PFSK-1 (cell line): ENCODE data around the gene AIRE.

Source experiments
- FOXP2 ChIP-seq: optimal IDR thresholded peaks from 2 replicates; pipeline ENCODE3; 2011; ENCODE audit warnings: borderline replicate concordance, control low read depth, inconsistent platforms; ENCODE audit not compliant: insufficient read depth; ENCODE audit errors: extremely low read length, extremely low read depth
- POLR2AphosphoS5 ChIP-seq: IDR thresholded peaks from 2 replicates; pipeline ENCODE4 v1.6.1; 2012; ENCODE audit warnings: low read depth, mild to moderate bottlenecking, control low read depth, low read length, moderate library complexity
- SIN3A ChIP-seq: IDR thresholded peaks from 2 replicates; pipeline ENCODE4 v1.6.1; 2012; ENCODE audit warnings: mild to moderate bottlenecking, low read length, moderate library complexity, borderline replicate concordance; ENCODE audit not compliant: insufficient read depth
- TAF1 ChIP-seq: IDR thresholded peaks from 2 replicates; pipeline ENCODE4 v1.6.1; 2012; ENCODE audit warnings: low read length, control low read depth, borderline replicate concordance; ENCODE audit not compliant: insufficient read depth
- TF ChIP-seq, protein P1 (sequence below), 2 experiments: IDR thresholded peaks; 2 replicates each; pipeline versions ENCODE4 v1.6.1 to v1.8.0; 2011 to 2012; ENCODE audit warnings: low read depth in 2 of 2, low read length in 2 of 2, control low read depth in 1 of 2, inconsistent platforms in 1 of 2, mild to moderate bottlenecking in 1 of 2, moderate library complexity in 1 of 2; ENCODE audit not compliant: insufficient read depth in 1 of 2

Gene AIRE

GRCh38 chr21:44272284-44272858, 13.3 kb upstream of the AIRE start:
- TF ChIP-seq, protein P1, sequence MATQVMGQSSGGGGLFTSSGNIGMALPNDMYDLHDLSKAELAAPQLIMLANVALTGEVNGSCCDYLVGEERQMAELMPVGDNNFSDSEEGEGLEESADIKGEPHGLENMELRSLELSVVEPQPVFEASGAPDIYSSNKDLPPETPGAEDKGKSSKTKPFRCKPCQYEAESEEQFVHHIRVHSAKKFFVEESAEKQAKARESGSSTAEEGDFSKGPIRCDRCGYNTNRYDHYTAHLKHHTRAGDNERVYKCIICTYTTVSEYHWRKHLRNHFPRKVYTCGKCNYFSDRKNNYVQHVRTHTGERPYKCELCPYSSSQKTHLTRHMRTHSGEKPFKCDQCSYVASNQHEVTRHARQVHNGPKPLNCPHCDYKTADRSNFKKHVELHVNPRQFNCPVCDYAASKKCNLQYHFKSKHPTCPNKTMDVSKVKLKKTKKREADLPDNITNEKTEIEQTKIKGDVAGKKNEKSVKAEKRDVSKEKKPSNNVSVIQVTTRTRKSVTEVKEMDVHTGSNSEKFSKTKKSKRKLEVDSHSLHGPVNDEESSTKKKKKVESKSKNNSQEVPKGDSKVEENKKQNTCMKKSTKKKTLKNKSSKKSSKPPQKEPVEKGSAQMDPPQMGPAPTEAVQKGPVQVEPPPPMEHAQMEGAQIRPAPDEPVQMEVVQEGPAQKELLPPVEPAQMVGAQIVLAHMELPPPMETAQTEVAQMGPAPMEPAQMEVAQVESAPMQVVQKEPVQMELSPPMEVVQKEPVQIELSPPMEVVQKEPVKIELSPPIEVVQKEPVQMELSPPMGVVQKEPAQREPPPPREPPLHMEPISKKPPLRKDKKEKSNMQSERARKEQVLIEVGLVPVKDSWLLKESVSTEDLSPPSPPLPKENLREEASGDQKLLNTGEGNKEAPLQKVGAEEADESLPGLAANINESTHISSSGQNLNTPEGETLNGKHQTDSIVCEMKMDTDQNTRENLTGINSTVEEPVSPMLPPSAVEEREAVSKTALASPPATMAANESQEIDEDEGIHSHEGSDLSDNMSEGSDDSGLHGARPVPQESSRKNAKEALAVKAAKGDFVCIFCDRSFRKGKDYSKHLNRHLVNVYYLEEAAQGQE (IDR thresholded peaks at IDR 0.05; ENCODE audit: insufficient read depth in 1 of 2, low read depth in 2 of 2, low read length in 2 of 2) = no peak
- no peak for TF ChIP-seq POLR2AphosphoS5
- no peak for TF ChIP-seq SIN3A
- no peak for TF ChIP-seq TAF1
- TF ChIP-seq FOXP2 = no peak

- TF ChIP-seq FOXP2 (no peak), TAF1 (no peak), POLR2AphosphoS5 (no peak), SIN3A (no peak)
- TF ChIP-seq, protein P1 (IDR thresholded peaks at IDR 0.05; ENCODE audit: insufficient read depth in 1 of 2, low read depth in 2 of 2, low read length in 2 of 2) = no peak
Observed at GRCh38 chr21:44273046-44273445, 12.6 kb upstream of the AIRE start.

GRCh38 chr21:44275041-44275440, 10.6 kb upstream of the AIRE start:
- TF ChIP-seq FOXP2 = no peak
- no peak for TF ChIP-seq SIN3A
- TF ChIP-seq TAF1 = no peak
- TF ChIP-seq, protein P1 (IDR thresholded peaks at IDR 0.05; ENCODE audit: insufficient read depth in 1 of 2, low read depth in 2 of 2, low read length in 2 of 2) = no peak
- no peak for TF ChIP-seq POLR2AphosphoS5

DNA sequence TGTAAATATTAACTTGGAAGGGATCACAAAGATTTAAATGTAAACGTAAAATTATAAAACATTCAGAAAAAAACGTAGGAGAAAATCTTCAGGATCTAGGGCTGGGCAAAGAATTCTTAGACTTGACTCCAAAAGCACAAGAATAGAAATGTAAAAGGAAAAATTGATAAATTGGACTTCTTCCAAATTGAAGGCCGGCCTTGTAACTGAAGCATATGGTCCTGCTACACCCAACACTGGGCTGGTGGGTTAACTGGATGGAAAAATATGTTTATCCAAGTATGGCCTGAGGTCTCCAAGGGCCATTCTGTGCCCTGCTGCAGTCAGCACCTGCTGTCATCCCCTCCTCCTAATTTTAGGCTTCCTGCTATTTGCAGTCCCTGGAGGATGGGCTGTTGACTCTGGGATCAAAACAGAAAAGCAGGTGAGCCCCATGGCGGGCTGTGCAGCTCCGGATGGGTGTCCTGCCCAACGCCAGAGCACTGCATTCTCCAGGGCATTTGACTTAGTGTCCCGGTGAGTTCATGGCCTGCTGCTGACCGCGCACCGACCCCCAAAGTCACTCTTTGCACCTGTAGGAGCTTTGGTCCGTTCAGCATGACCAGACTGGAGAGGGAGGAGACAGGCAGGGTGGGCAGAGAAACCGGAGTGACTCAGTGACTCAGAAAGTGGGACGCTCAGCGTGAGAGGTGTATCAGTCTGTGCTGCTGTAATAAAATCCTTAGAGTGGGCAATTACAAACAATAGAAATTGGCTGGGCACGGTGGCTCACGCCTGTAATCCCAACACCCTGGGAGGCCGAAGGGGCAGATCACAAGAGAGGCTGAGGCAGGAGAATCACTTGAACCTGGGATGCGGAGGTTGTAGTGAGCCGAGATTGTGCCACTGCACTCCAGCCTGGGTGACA, 6.1 kb upstream of the AIRE start:
- TF ChIP-seq SIN3A = no peak
- no peak for TF ChIP-seq FOXP2
- TF ChIP-seq, protein P1 (IDR thresholded peaks at IDR 0.05; ENCODE audit: insufficient read depth in 1 of 2, low read depth in 2 of 2, low read length in 2 of 2) = no peak
- no peak for TF ChIP-seq TAF1
- TF ChIP-seq POLR2AphosphoS5 = no peak
